Activated naive CD4-positive, alpha-beta T cell treated with anti-CD3 and anti-CD28 coated beads, Interleukin-2, amount 50 U/mL, for 72 hours (primary cell): Measurements from ENCODE around the gene APCDD1L. TPM values are rescaled to one million over a fixed set of nuclear protein-coding genes. Genes with fewer than 3 reads are reported as not detected.

Experiments
- ATAC-seq, 2 donors: fragments of 150-1000 bp; cut with Tn5 transposase; 2 replicates each; pipeline ENCODE4 v1.10.0; 2021; ENCODE audit warnings: mild to moderate bottlenecking in 2 of 2, moderate library complexity in 2 of 2
- DNase-seq, 2 donors: peaks; one replicate each; pipeline ENCODE4 v3.0.0; 2021 to 2022; ENCODE audit warnings: low spot score in 2 of 2
- H3K27ac Mint-ChIP-seq, 2 donors: one replicate each; pipeline ENCODE4 v1.8.0; 2022; ENCODE audit warnings: mild to moderate bottlenecking in 2 of 2, mixed read lengths in 2 of 2
- H3K36me3 Mint-ChIP-seq, 2 donors: one replicate each; pipeline ENCODE4 v1.8.0; 2022; ENCODE audit warnings: mixed read lengths in 2 of 2
- H3K9me3 Mint-ChIP-seq, 2 donors: one replicate each; pipeline ENCODE4 v1.8.0; 2022; ENCODE audit warnings: mixed read lengths in 2 of 2
- total RNA-seq, 2 donors: library from RNA; stranded (reverse); gene quantifications; one replicate each; pipeline ENCODE4 v1.2.3, GENCODE V29; 2022

APCDD1L gene
- total RNA-seq = not detected

GRCh38 chr20:58515233-58516212 lies at the start of gene APCDD1L:
APCDD1L (minus strand) TSS chr20:58515399; CDS start chr20:58514707, 692 bp downstream.
- Mint-ChIP-seq H3K9me3 (no peaks in the 10 kb centered on the region), H3K27ac (no peak within 1 kb of the TSS), H3K36me3 (no peaks in the 10 kb centered on the region)
- ATAC-seq = no peak
- DNase-seq = no peak

GRCh38 chr20:58559368-58559729 lies 44.1 kb upstream of the APCDD1L start:
- H3K27ac Mint-ChIP-seq = no peak overlapping the region
- H3K36me3 Mint-ChIP-seq = no peaks in the 10 kb centered on the region
- no peaks in the 10 kb centered on the region for H3K9me3 Mint-ChIP-seq
- DNase-seq (no peak), ATAC-seq (no peak)

DNA sequence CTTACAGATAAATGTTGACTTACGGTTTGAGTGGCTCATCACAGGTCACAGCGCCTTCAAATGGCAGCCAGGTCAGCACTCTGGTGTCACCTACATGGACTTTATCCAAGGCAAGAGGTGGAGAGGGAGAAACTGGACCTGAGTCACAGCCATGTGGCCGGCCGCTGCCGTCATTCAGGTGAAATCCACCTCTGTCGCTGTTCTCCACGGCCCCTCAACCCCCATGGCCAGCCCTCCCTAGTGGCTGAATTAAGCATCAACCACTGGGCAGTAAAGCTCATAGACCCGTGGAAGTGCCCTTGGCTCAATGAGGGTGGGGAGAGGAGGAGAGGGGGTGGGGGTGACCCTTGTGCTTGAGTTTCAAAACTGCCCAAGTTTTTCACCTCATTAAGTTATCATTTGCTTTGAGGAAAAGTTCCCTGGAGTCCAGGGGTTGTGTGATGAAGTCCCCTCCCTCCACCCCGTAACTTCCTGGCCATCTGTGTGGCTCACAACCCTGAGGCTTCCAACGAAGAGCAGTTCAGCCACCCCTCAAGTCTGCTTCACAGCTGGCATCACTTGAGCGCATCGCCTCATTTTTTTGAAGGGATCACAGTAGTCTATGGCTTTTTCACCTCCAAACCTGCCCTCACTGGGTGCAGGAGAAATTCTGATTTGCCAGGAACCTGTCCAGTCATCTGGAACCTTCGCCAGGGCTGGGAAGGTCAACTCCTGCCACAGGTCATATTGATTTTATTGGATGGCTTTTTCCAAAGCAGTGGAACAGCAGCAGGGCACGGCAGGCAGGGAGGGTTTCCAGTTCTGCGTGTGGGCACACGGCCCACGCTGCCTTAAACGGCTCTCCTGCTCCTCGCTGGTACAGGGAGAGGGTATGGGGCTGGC lies 43.5 kb upstream of the APCDD1L start:
- DNase-seq (no peak), ATAC-seq (no peak)
- Mint-ChIP-seq H3K27ac (no peak overlapping the region), H3K9me3 (no peaks in the 10 kb centered on the region), H3K36me3 (no peaks in the 10 kb centered on the region)

GRCh38 chr20:58557733-58558342 lies 42.6 kb upstream of the APCDD1L start:
- no peaks in the 10 kb centered on the region for H3K36me3 Mint-ChIP-seq
- DNase-seq = no peak
- no peak for ATAC-seq
- H3K9me3 Mint-ChIP-seq = no peaks in the 10 kb centered on the region
- no peak overlapping the region for H3K27ac Mint-ChIP-seq

DNA sequence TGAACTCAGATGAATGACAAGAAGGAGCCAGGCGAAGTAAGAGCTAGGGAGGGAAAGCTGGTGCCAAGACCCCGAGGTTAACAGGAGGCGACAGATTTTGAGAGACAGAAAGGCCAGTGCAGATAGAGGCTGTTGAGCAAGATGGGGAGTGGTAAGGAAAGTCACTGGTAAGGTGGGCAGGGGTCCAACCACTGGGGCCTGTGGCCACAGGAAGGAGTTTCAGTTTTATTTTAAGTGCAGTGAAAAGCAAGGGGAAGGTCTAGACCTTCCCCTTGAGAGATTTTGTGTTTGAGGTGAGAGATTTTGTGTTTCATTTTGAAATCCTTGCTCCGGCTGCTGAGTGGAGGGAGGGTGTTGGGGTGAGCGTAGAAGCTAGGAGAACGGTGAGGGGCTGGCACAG lies 41.8 kb upstream of the APCDD1L start:
- H3K9me3 Mint-ChIP-seq = no peaks in the 10 kb centered on the region
- ATAC-seq (no peak), DNase-seq (no peak)
- no peaks in the 10 kb centered on the region for H3K36me3 Mint-ChIP-seq
- H3K27ac Mint-ChIP-seq = no peak overlapping the region

DNA sequence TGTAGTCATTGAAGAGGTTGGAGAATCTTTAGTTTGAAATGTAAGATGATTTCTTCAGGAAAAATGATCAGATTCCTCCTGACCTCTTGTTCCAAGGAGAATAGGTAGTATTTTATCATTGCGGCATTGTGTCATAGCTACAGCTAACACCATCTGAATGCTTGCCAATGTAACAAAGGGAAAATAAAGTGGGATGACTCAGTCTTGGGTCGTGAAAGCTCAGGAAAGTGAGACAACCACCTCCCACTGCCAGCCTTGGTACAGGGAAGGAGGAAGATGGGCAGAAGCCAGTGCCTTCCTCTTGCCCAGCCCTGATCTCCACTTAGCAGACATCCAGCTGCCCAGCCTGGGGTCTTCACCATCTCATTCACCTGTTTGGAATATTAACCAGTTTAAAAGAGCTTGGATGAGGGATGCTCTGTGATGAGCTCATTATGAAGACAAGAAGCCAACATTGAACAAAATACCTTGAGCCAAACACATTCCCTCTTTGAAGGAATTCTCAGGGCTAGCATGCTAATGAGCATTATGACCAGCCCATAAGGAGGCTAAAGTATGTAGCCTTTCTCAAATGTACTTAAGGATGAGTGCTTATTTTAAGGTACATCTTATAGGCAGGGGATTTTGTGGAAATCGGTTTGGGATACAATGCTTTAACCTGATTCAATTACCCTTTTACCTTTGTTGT lies 40.0 kb upstream of the APCDD1L start:
- no peak for ATAC-seq
- H3K9me3 Mint-ChIP-seq = no peaks in the 10 kb centered on the region
- no peak for DNase-seq
- no peak overlapping the region for H3K27ac Mint-ChIP-seq
- H3K36me3 Mint-ChIP-seq = no peaks in the 10 kb centered on the region

DNA sequence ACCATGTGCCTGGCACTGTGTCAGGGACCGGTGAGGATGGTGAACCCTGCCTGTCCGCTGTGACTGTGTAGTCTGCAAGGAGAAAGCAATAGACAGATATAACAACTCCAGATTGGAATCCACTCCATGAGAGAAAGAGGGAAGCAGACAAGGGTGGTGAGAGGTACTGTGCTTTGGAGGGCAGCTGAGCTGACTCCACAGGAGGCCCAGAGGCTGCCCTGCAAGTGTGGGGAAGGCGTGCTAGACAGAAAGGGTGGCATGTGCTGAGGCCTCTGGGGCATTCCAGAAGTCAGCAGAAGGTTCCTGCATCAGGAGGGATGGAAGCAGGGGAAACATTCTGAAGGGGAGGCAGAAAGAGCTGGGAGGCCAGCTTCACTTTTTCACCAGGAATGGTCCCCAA lies 39.3 kb upstream of the APCDD1L start:
- Mint-ChIP-seq H3K9me3 (no peaks in the 10 kb centered on the region), H3K36me3 (no peaks in the 10 kb centered on the region), H3K27ac (no peak overlapping the region)
- no peak for DNase-seq
- ATAC-seq = no peak

- Mint-ChIP-seq H3K27ac (no peak overlapping the region), H3K9me3 (no peaks in the 10 kb centered on the region), H3K36me3 (no peaks in the 10 kb centered on the region)
- DNase-seq (no peak), ATAC-seq (no peak)
Observed at GRCh38 chr20:58553841-58554240, 38.6 kb upstream of the APCDD1L start.

DNA sequence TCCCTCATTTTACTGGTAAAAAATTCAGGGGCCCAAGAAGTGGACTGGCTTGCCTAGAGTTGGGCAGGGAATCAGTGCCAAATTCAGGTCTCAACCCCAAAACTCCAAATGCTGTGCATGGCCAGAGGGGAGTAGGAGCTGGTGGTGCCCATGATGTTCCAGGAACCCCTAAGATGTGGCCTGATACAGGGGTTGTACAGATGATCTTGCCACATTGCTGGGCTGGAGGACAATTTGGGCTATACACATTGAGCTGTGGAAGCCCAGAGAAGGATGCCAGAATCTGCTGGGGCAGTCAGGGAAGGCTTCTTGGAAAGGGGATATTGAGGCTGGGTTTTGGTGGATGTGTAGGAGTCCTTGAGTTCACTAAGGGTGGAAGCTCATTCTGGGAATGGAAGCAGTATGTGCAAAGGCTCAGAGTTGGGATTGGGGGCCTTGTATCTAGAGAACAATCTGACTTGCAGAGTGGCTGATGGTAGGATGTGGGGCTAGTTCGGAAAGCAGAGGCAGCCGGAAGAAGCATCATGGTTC lies 38.0 kb upstream of the APCDD1L start:
- no peak for DNase-seq
- no peak for ATAC-seq
- H3K9me3 Mint-ChIP-seq = no peaks in the 10 kb centered on the region
- no peak overlapping the region for H3K27ac Mint-ChIP-seq
- no peaks in the 10 kb centered on the region for H3K36me3 Mint-ChIP-seq

- H3K36me3 Mint-ChIP-seq = no peaks in the 10 kb centered on the region
- H3K27ac Mint-ChIP-seq = no peak overlapping the region
- DNase-seq (no peak), ATAC-seq (no peak)
- no peaks in the 10 kb centered on the region for H3K9me3 Mint-ChIP-seq
Observed at GRCh38 chr20:58552366-58552934, 37.3 kb upstream of the APCDD1L start.

DNA sequence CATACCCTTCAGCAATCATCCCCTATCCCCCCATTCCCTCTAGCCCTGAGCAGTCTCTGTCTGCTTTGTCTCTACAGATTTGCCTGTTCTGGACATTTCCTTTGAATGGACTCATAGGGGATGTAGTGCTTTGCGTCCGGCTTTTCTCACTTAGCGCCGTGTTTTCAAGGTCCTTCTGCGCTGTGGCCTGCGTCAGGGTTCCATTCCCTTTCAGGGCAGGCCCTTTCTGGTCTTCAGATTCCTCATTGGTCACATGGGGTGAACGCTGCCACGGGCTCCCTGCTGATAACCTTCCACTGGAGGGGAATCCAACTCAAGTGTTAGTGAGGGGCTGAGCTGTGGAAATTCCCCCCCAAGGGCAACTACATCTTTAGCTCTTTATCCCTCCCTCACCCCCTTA lies 36.4 kb upstream of the APCDD1L start:
- Mint-ChIP-seq H3K36me3 (no peaks in the 10 kb centered on the region), H3K27ac (no peak overlapping the region), H3K9me3 (no peaks in the 10 kb centered on the region)
- ATAC-seq (no peak), DNase-seq (no peak)

DNA sequence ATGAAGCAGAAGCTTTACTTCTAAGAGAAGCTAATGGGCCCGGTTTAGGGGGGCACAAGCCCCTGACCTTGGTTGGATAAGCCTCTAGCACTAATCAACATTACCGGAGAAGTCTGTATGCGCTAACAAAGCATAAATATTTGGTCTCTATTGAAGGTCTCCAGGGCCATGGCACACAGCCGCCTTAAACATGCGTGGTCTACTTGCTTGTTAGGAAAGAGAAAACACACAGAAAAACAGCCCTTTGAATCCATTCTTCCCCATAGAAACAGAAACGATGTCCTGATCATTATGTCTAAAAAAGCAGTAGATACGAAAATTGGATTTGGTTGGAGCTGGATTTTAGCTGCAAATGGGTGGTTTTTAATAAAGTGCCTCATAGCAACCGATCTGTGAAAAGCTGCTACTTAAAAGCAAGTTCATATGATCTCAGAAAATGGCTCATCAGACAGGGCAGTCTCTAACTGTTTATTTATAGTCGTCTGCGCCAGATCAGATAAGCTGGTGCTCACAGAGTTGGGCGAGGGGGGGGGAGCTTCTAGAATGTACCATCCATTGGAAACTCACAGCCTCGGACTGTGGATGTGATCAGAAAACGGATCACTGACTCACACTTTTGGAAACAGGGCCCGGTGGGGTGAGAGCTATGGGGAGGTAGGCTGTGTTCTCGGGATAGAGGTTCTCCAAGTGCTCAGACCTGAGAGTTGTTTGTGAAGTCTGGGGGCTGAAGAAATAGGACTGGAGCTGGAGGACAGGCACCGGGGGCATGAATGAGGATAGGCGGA lies 35.3 kb upstream of the APCDD1L start:
- Mint-ChIP-seq H3K27ac (no peak overlapping the region), H3K36me3 (no peaks in the 10 kb centered on the region), H3K9me3 (no peaks in the 10 kb centered on the region)
- ATAC-seq (no peak), DNase-seq (no peak)

DNA sequence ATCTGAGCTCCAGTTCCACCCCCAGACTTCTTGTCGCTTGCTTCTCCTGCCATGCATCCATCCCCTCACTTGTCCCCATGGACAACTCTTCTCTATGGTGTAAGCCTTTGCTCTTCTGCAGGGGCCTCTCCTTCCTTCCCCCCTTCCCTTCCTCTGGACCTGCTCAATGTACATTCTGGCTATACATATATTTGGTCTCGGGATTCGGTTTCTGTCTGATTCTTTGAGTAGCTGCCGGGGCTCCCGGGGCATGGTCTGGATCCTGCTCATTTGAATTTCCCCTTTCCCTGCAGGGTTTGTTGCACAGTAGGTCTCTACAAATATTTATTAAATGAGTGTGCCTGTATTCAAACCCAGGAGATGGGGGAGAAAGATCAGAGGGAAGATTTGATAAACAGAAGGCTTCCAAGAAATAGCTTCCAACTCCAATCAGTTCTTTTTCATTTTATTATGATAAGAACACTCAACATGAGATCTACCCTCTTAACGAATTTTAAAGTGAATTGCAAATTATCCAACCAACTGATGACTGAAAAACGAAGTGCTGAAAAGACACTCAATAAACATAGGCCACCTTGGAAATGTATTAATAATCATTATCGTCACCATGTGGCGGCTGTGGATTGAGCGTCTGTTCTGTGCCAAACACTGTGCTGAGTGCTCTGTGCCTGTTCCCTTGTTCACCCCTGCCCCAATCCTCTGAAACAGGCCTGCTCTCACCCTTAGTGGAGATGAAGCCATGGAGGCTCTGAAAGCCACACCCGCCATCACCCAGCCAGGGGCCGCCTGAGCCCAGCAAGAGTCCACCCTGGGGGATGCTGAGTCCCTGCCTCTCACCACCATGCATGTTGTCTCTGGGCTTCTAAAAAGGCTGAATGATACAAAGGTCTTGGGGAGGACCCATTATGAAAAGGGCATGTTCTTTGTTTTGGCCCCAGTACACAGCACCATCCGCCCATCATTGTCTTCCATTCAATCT lies 34.3 kb upstream of the APCDD1L start:
- DNase-seq = no peak
- H3K9me3 Mint-ChIP-seq = no peaks in the 10 kb centered on the region
- H3K36me3 Mint-ChIP-seq = no peaks in the 10 kb centered on the region
- no peak for ATAC-seq
- no peak overlapping the region for H3K27ac Mint-ChIP-seq

DNA sequence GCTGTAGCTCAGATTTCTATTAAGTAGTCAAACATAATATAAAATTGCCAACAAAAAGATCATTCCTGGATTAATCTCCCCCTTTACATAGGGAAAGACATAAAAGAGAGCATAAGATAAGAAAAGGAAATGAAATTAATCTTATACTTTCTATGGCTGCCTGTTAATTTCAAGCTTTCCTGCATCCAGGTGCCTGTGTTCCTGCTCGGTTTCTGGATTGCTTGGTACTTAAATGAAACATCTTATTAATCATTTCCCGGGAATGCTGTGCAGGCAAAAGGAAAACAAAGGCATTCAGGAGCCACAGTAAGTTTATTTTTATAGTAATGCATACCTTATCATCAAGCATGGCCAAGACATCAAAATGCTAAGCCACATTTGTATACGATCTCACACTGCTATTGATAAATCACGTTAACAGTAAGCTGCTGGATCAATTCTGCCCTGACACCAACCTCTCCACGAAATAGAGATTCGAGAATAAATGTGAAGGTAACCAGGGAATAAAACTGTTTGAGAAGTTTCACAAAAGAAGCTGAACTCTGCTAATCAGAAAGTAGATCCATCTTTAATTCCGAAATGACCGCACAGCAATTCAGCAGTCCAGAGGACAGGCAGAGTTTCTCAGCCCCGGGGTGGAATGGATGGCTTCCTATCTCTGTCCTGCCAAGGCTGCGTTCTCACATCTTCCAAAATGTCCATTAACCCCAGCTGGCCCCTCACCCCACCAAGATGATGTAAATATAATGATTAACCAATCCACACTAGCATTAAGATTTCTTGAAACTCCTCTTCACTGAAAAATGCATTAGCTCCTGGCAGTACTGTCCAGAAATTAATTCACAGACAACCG lies 32.6 kb upstream of the APCDD1L start:
- Mint-ChIP-seq H3K36me3 (no peaks in the 10 kb centered on the region), H3K9me3 (no peaks in the 10 kb centered on the region), H3K27ac (no peak overlapping the region)
- DNase-seq (no peak), ATAC-seq (no peak)
